DOHH2 (cell line): ENCODE results near the gene GIPC3.

ENCODE experiments used
- H3F3A ChIP-seq: fragments of 200-600 bp; sonication (generic), shearing (Covaris generic); 2 replicates; pipeline ENCODE4 v1.6.0; 2016; ENCODE audit warnings: antibody characterized with exemption, mild to moderate bottlenecking; ENCODE audit not compliant: control insufficient read depth, insufficient read depth
- H3K27ac ChIP-seq: fragments of 200-600 bp; sonication (generic); 2 replicates; pipeline ENCODE4 v1.5.1; 2014; ENCODE audit warnings: low read depth, mild to moderate bottlenecking, low read length, moderate library complexity
- H3K27me3 ChIP-seq: fragments of 200-600 bp; sonication (generic); 2 replicates; pipeline ENCODE4 v1.6.1; 2014; ENCODE audit warnings: mild to moderate bottlenecking, low read length, mixed read lengths; ENCODE audit not compliant: control insufficient read depth
- H3K36me3 ChIP-seq: fragments of 200-600 bp; sonication (generic); 2 replicates; pipeline ENCODE4 v1.6.1; 2014; ENCODE audit warnings: mild to moderate bottlenecking, low read length, moderate library complexity, mixed read lengths; ENCODE audit not compliant: control insufficient read depth
- H3K4me1 ChIP-seq: fragments of 200-600 bp; sonication (generic); 2 replicates; pipeline ENCODE4 v1.6.1; 2014; ENCODE audit warnings: mild to moderate bottlenecking, low read length, mixed read lengths; ENCODE audit not compliant: control insufficient read depth
- H3K4me2 ChIP-seq: fragments of 200-600 bp; sonication (generic); 2 replicates; pipeline ENCODE4 v1.6.0; 2014; ENCODE audit warnings: mild to moderate bottlenecking, low read length, moderate library complexity
- H3K4me3 ChIP-seq: fragments of 200-600 bp; sonication (generic); 2 replicates; pipeline ENCODE4 v1.5.1; 2014; ENCODE audit warnings: mild to moderate bottlenecking, low read length, mixed read lengths
- H3K79me2 ChIP-seq: fragments of 200-600 bp; sonication (generic); 2 replicates; pipeline ENCODE4 v1.6.1; 2014; ENCODE audit warnings: mild to moderate bottlenecking, low read length, mixed read lengths; ENCODE audit not compliant: control insufficient read depth
- H3K9me2 ChIP-seq: fragments of 200-600 bp; sonication (generic); replicated peaks from 2 replicates; pipeline ENCODE4 v1.6.1; 2014; ENCODE audit warnings: mild to moderate bottlenecking, low read length, mixed read lengths; ENCODE audit not compliant: control insufficient read depth
- H3K9me3 ChIP-seq: fragments of 200-600 bp; sonication (generic); 2 replicates; pipeline ENCODE4 v1.6.1; 2014; ENCODE audit warnings: antibody characterized with exemption, low read length, mixed read lengths; ENCODE audit not compliant: control insufficient read depth, insufficient read depth
- H4K20me1 ChIP-seq: fragments of 200-600 bp; sonication (generic); 2 replicates; pipeline ENCODE4 v1.6.0; 2014; ENCODE audit warnings: low read depth, mild to moderate bottlenecking, antibody characterized with exemption, low read length, moderate library complexity; ENCODE audit not compliant: control insufficient read depth, insufficient read depth
- CTCF ChIP-seq: fragments of 200-600 bp; sonication (generic); IDR thresholded peaks from one replicate; pipeline ENCODE4 v1.5.1; 2014; ENCODE audit warnings: antibody characterized with exemption, mild to moderate bottlenecking, low read depth, low read length; ENCODE audit not compliant: poor library complexity, severe bottlenecking
- EZH2phosphoT487 ChIP-seq: fragments of 200-600 bp; sonication (generic); IDR thresholded peaks from 2 replicates; pipeline ENCODE4 v1.6.1; 2017; ENCODE audit warnings: borderline replicate concordance, mild to moderate bottlenecking, antibody characterized with exemption, low read length, moderate library complexity, mixed read lengths

Gene GIPC3

GRCh38 chr19:3546119-3546518 is 39.2 kb upstream of the GIPC3 start:
- peaks cover 8% of the 10 kb centered on the region; the same call in 1 of the 2 replicates for H4K20me1 ChIP-seq
- no peak overlapping the region for H3K27ac ChIP-seq
- peaks cover 55% of the 10 kb centered on the region for H3K36me3 ChIP-seq

GRCh38 chr19:3547301-3547731 is 38.0 kb upstream of the GIPC3 start:
- Histone ChIP-seq H3K79me2 (peaks cover 15% of the 10 kb centered on the region), H3K9me2 (no peaks in the 10 kb centered on the region), H3K27me3 (no peaks in the 10 kb centered on the region), H3K9me3 (no peaks in the 10 kb centered on the region), H3F3A (peaks cover 4% of the 10 kb centered on the region), H3K4me3 (no peak overlapping the region), H3K4me1 (peaks cover 3% of the 10 kb centered on the region; the same call in 1 of the 2 replicates), H4K20me1 (peaks cover 8% of the 10 kb centered on the region; the same call in 1 of the 2 replicates), H3K27ac (no peak overlapping the region), H3K4me2 (no peak overlapping the region), H3K36me3 (peaks cover 57% of the 10 kb centered on the region)
- TF ChIP-seq CTCF, result peak; percentile 81
- no peak for TF ChIP-seq EZH2phosphoT487

More at GRCh38 chr19:3546119-3546518, 39.2 kb upstream of the GIPC3 start:
- Histone ChIP-seq H3K4me1 (no peaks in the 10 kb centered on the region), H3K4me2 (no peak overlapping the region), H3K9me2 (no peaks in the 10 kb centered on the region), H3K9me3 (no peaks in the 10 kb centered on the region), H3K4me3 (no peak overlapping the region), H3K79me2 (peaks cover 6% of the 10 kb centered on the region), H3K27me3 (no peaks in the 10 kb centered on the region), H3F3A (peaks cover 9% of the 10 kb centered on the region)
- TF ChIP-seq EZH2phosphoT487, result no peak
- TF ChIP-seq CTCF, result no peak

GRCh38 chr19:3547767-3548282 is 37.5 kb upstream of the GIPC3 start:
- H4K20me1 ChIP-seq, result peaks cover 8% of the 10 kb centered on the region; the same call in 1 of the 2 replicates
- H3K79me2 ChIP-seq, result peaks cover 20% of the 10 kb centered on the region
- H3K4me2 ChIP-seq, result no peak overlapping the region
- no peaks in the 10 kb centered on the region for H3K9me2 ChIP-seq
- H3K4me3 ChIP-seq, result no peak overlapping the region
- H3F3A ChIP-seq, result peaks cover 6% of the 10 kb centered on the region
- peaks cover 56% of the 10 kb centered on the region for H3K36me3 ChIP-seq
- TF ChIP-seq CTCF, result peak; percentile 29
- TF ChIP-seq EZH2phosphoT487, result no peak
- H3K9me3 ChIP-seq, result no peaks in the 10 kb centered on the region
- no peaks in the 10 kb centered on the region for H3K27me3 ChIP-seq
- H3K27ac ChIP-seq, result no peak overlapping the region
- H3K4me1 ChIP-seq, result peaks cover 8% of the 10 kb centered on the region
